HEK293 (cell line): ENCODE measurements around the gene HYI.

Experiments
- CTCF ChIA-PET: fragments of 350-600 bp; formaldehyde crosslinking; extraction: SDS; loops from one replicate; lab custom pipeline; 2021; ENCODE audit warnings: antibody characterized with exemption; lab: Yijun Ruan, JAX
- POLR2A ChIA-PET: fragments of 300-600 bp; formaldehyde crosslinking; extraction: SDS; loops from one replicate; lab custom pipeline; 2020; ENCODE audit warnings: antibody characterized with exemption, inconsistent platforms; lab: Yijun Ruan, JAX
- H3K27ac ChIP-seq: fragments of 200-500 bp; sonication (Bioruptor generic); 2 replicates; pipeline ENCODE4 v1.5.1; 2014; ENCODE audit warnings: low read depth, low read length, control low read depth, inconsistent platforms; ENCODE audit errors: extremely low read depth
- H3K36me3 ChIP-seq, 2 experiments: fragments of 200-500 bp in 1 of 2; sonication (Bioruptor generic) in 1 of 2; 1 replicate in 1 of 2; 2 replicates in 1 of 2; pipeline ENCODE4 v1.5.1; 2014 to 2017; ENCODE audit warnings: inconsistent platforms in 2 of 2, low read length in 2 of 2; ENCODE audit not compliant: control insufficient read depth in 2 of 2, insufficient read depth in 1 of 2
- H3K4me1 ChIP-seq: fragments of 200-500 bp; sonication (Bioruptor generic); 2 replicates; pipeline ENCODE4 v1.5.1; 2014; ENCODE audit warnings: mild to moderate bottlenecking, low read length, inconsistent platforms; ENCODE audit not compliant: control insufficient read depth, insufficient read depth
- H3K4me3 ChIP-seq: 2 replicates; pipeline ENCODE4 v1.5.1; 2011; ENCODE audit warnings: low read depth, mild to moderate bottlenecking, control low read depth, low read length, moderate library complexity
- H3K9me3 ChIP-seq: fragments of 200-500 bp; sonication (Bioruptor generic); 2 replicates; pipeline ENCODE4 v1.5.1; 2014; ENCODE audit warnings: low read depth, low read length, inconsistent platforms; ENCODE audit not compliant: control insufficient read depth, insufficient read depth
- GLI4 ChIP-seq: fragments of 450-650 bp; formaldehyde crosslinking; IDR thresholded peaks from 2 replicates; pipeline ENCODE4 v1.5.1; 2016; ENCODE audit warnings: missing biosample characterization, missing genetic modification characterization
- HIC1 ChIP-seq: fragments of 450-650 bp; formaldehyde crosslinking; IDR thresholded peaks from 2 replicates; pipeline ENCODE4 v1.5.1; 2016; ENCODE audit warnings: missing biosample characterization, missing genetic modification characterization
- KLF17 ChIP-seq: fragments of 450-650 bp; formaldehyde crosslinking; IDR thresholded peaks from 2 replicates; pipeline ENCODE4 v1.5.1; 2016; ENCODE audit warnings: missing biosample characterization, missing genetic modification characterization
- KLF9 ChIP-seq: fragments of 450-650 bp; formaldehyde crosslinking; IDR thresholded peaks from 2 replicates; pipeline ENCODE4 v1.5.1; 2016; ENCODE audit warnings: missing biosample characterization, missing genetic modification characterization, low read depth
- MYNN ChIP-seq: fragments of 450-650 bp; formaldehyde crosslinking; IDR thresholded peaks from 2 replicates; pipeline ENCODE4 v1.5.1; 2016; ENCODE audit warnings: missing biosample characterization, missing genetic modification characterization, borderline replicate concordance
- PRDM6 ChIP-seq: fragments of 450-650 bp; formaldehyde crosslinking; IDR thresholded peaks from 2 replicates; pipeline ENCODE4 v1.5.1; 2017; ENCODE audit warnings: missing biosample characterization, missing genetic modification characterization
- ZBTB20 ChIP-seq: fragments of 450-650 bp; formaldehyde crosslinking; IDR thresholded peaks from 2 replicates; pipeline ENCODE4 v1.5.1; 2016; ENCODE audit warnings: missing biosample characterization, missing genetic modification characterization
- ZBTB48 ChIP-seq: fragments of 450-650 bp; formaldehyde crosslinking; IDR thresholded peaks from 2 replicates; pipeline ENCODE4 v1.5.1; 2016; ENCODE audit warnings: missing biosample characterization, missing genetic modification characterization
- ZNF112 ChIP-seq: fragments of 450-650 bp; formaldehyde crosslinking; IDR thresholded peaks from 2 replicates; pipeline ENCODE4 v1.5.0; 2017; ENCODE audit warnings: missing biosample characterization, missing genetic modification characterization
- ZNF146 ChIP-seq: fragments of 450-650 bp; formaldehyde crosslinking; IDR thresholded peaks from 2 replicates; pipeline ENCODE4 v1.5.1; 2016; ENCODE audit warnings: missing biosample characterization, missing genetic modification characterization
- ZNF169 ChIP-seq: fragments of 450-650 bp; formaldehyde crosslinking; IDR thresholded peaks from 2 replicates; pipeline ENCODE4 v1.5.1; 2016; ENCODE audit warnings: missing biosample characterization, missing genetic modification characterization
- ZNF175 ChIP-seq: fragments of 450-650 bp; formaldehyde crosslinking; IDR thresholded peaks from 2 replicates; pipeline ENCODE4 v1.5.1; 2016; ENCODE audit warnings: missing biosample characterization, missing genetic modification characterization
- ZNF211 ChIP-seq: fragments of 450-650 bp; formaldehyde crosslinking; IDR thresholded peaks from 2 replicates; pipeline ENCODE4 v1.5.1; 2016; ENCODE audit warnings: low read depth, missing biosample characterization, missing genetic modification characterization
- ZNF223 ChIP-seq: fragments of 450-650 bp; formaldehyde crosslinking; IDR thresholded peaks from 2 replicates; pipeline ENCODE4 v1.5.1; 2016; ENCODE audit warnings: missing biosample characterization, missing genetic modification characterization
- ZNF239 ChIP-seq: fragments of 450-650 bp; formaldehyde crosslinking; IDR thresholded peaks from 2 replicates; pipeline ENCODE4 v1.5.1; 2016; ENCODE audit warnings: missing biosample characterization, missing genetic modification characterization
- ZNF266 ChIP-seq: fragments of 450-650 bp; formaldehyde crosslinking; IDR thresholded peaks from 2 replicates; pipeline ENCODE4 v1.5.1; 2016; ENCODE audit warnings: missing biosample characterization, missing genetic modification characterization, low read depth
- ZNF391 ChIP-seq: fragments of 450-650 bp; formaldehyde crosslinking; IDR thresholded peaks from 2 replicates; pipeline ENCODE4 v1.5.1; 2016; ENCODE audit warnings: low read depth, missing biosample characterization, missing genetic modification characterization, borderline replicate concordance
- ZNF404 ChIP-seq: fragments of 450-650 bp; formaldehyde crosslinking; IDR thresholded peaks from 2 replicates; pipeline ENCODE4 v1.5.1; 2017; ENCODE audit warnings: missing biosample characterization, missing genetic modification characterization
- ZNF571 ChIP-seq: fragments of 450-650 bp; formaldehyde crosslinking; IDR thresholded peaks from 2 replicates; pipeline ENCODE4 v1.5.0; 2017; ENCODE audit warnings: missing biosample characterization, missing genetic modification characterization
- ZNF670 ChIP-seq: fragments of 450-650 bp; formaldehyde crosslinking; IDR thresholded peaks from 2 replicates; pipeline ENCODE4 v1.5.1; 2016; ENCODE audit warnings: missing biosample characterization, missing genetic modification characterization, low read depth
- ZNF677 ChIP-seq: fragments of 450-650 bp; IDR thresholded peaks from 2 replicates; pipeline ENCODE4 v1.5.0; 2018; ENCODE audit warnings: missing biosample characterization, mild to moderate bottlenecking, missing genetic modification characterization, moderate library complexity
- ZNF777 ChIP-seq: fragments of 450-650 bp; formaldehyde crosslinking; IDR thresholded peaks from 2 replicates; pipeline ENCODE4 v1.5.1; 2017; ENCODE audit warnings: missing biosample characterization, missing genetic modification characterization, borderline replicate concordance
- ZSCAN4 ChIP-seq: fragments of 450-650 bp; formaldehyde crosslinking; IDR thresholded peaks from 2 replicates; pipeline ENCODE4 v1.5.1; 2017; ENCODE audit warnings: missing biosample characterization, missing genetic modification characterization
- ZXDB ChIP-seq: fragments of 450-650 bp; formaldehyde crosslinking; IDR thresholded peaks from 2 replicates; pipeline ENCODE4 v1.5.1; 2016; ENCODE audit warnings: missing biosample characterization, missing genetic modification characterization

HYI gene

GRCh38 chr1:43445606-43446387 is 7.9 kb downstream of the HYI start (continued):
- TF ChIP-seq ZNF571 (tag by site-specific recombination) (no peak), KLF17 (tag by site-specific recombination) (no peak)

GRCh38 chr1:43444836-43445235 is 8.9 kb downstream of the HYI start:
- H3K27ac ChIP-seq, result no peak overlapping the region
- TF ChIP-seq ZNF146 (tag by site-specific recombination) (no peak), ZNF175 (tag by site-specific recombination) (no peak), ZSCAN4 (no peak), ZXDB (tag by site-specific recombination) (no peak)
- H3K4me1 ChIP-seq, result no peaks in the 10 kb centered on the region
- POLR2A ChIA-PET, result no interaction called here
- H3K36me3 ChIP-seq, result peaks cover 3 to 99% of the 10 kb centered on the region in 2 experiments; a peak in 2 of 3 replicates
- H3K4me3 ChIP-seq, result no peak overlapping the region
- CTCF ChIA-PET, result interaction anchor here (1.1 kb wide), 1 partner anchor 86 kb away, joined by 5 read pairs; the partner anchor contains the start of gene CDC20
- H3K9me3 ChIP-seq, result no peaks in the 10 kb centered on the region

GRCh38 chr1:43444151-43444828 is 9.4 kb downstream of the HYI start:
- ChIA-PET CTCF (interaction anchor here (1.1 kb wide), 1 partner anchor 86 kb away, joined by 5 read pairs; the partner anchor contains the start of gene CDC20), POLR2A (interaction anchor here (1.3 kb wide), 1 partner anchor 8 kb away, joined by 4 read pairs; no protein-coding TSS in a partner anchor)
- Histone ChIP-seq H3K9me3 (no peaks in the 10 kb centered on the region), H3K4me3 (no peak overlapping the region), H3K36me3 (peaks cover 3 to 99% of the 10 kb centered on the region in 2 experiments; a peak in 2 of 3 replicates), H3K4me1 (no peaks in the 10 kb centered on the region), H3K27ac (no peak overlapping the region)
- TF ChIP-seq MYNN (tag by site-specific recombination) (no peak), HIC1 (tag by site-specific recombination) (no peak), KLF9 (no peak), ZNF112 (tag by site-specific recombination) (no peak), PRDM6 (tag by site-specific recombination) (no peak), ZNF169 (tag by site-specific recombination) (no peak), ZNF391 (no peak), ZBTB48 (tag by site-specific recombination) (no peak), ZNF223 (tag by site-specific recombination) (no peak), GLI4 (tag by site-specific recombination) (no peak), ZNF777 (tag by site-specific recombination) (no peak), ZBTB20 (tag by site-specific recombination) (no peak), ZNF266 (no peak), ZNF211 (tag by site-specific recombination) (no peak), ZNF670 (no peak), ZNF677 (tag by site-specific recombination) (no peak), ZNF404 (tag by site-specific recombination) (no peak), ZNF239 (tag by site-specific recombination) (no peak)
